Heart left ventricle (tissue), 16 donors: ENCODE data around the gene APOBEC3F. TPM values are rescaled to one million over a fixed set of nuclear protein-coding genes. Genes with fewer than 3 reads are reported as not detected.

ENCODE experiments used
- ATAC-seq, 4 donors: fragments of 200-7000 bp; cut with Tn5 transposase; one replicate each; pipeline ENCODE4 v1.9.1; 2020 to 2022; ENCODE audit warnings: moderate library complexity in 4 of 4, mild to moderate bottlenecking in 3 of 4, moderate number of reproducible peaks in 1 of 4
- DNase-seq, 5 donors: peaks; one replicate each; pipeline ENCODE4 v3.0.0-alpha.2; 2020
- H3K27ac ChIP-seq, 12 donors: fragments of 200-600 bp; sonication (generic) in 4 of 12; one replicate each; pipeline versions ENCODE4 v1.5.0 to v1.8.0; 2016 to 2022; ENCODE audit warnings: mild to moderate bottlenecking in 2 of 12
- H3K27me3 ChIP-seq, 9 donors: fragments of 200-600 bp; sonication (generic) in 2 of 9; one replicate each; pipeline versions ENCODE4 v1.5.1 to v1.8.0; 2016 to 2022; ENCODE audit warnings: mild to moderate bottlenecking in 3 of 9
- H3K36me3 ChIP-seq, 9 donors: fragments of 200-600 bp; sonication (generic) in 2 of 9; one replicate each; pipeline versions ENCODE4 v1.5.0 to v1.8.0; 2018 to 2022; ENCODE audit warnings: mild to moderate bottlenecking in 2 of 9
- H3K4me1 ChIP-seq, 12 donors: fragments of 200-600 bp; sonication (generic) in 4 of 12; one replicate each; pipeline versions ENCODE4 v1.5.0 to v1.8.0; 2016 to 2022; ENCODE audit warnings: mild to moderate bottlenecking in 3 of 12
- H3K4me3 ChIP-seq, 12 donors: fragments of 200-600 bp; sonication (generic) in 4 of 12; one replicate each; pipeline versions ENCODE4 v1.5.0 to v1.8.0; 2017 to 2022; ENCODE audit warnings: mild to moderate bottlenecking in 9 of 12, moderate library complexity in 4 of 12
- H3K9me3 ChIP-seq, 12 donors: fragments of 200-600 bp; sonication (generic) in 4 of 12; one replicate each; pipeline versions ENCODE4 v1.5.0 to v1.8.0; 2016 to 2022; ENCODE audit warnings: mild to moderate bottlenecking in 1 of 12
- CTCF ChIP-seq, 12 donors: fragments of 200-600 bp; sonication (generic) in 4 of 12; IDR thresholded peaks; one replicate each; pipeline versions ENCODE4 v1.5.0 to v1.8.0; 2018 to 2022; ENCODE audit warnings: antibody characterized with exemption in 12 of 12, mild to moderate bottlenecking in 5 of 12
- POLR2A ChIP-seq, 2 donors: fragments of 450-650 bp; IDR thresholded peaks; one replicate each; pipeline ENCODE4 v1.6.1; 2017; ENCODE audit warnings: antibody characterized with exemption in 2 of 2, mild to moderate bottlenecking in 2 of 2, moderate library complexity in 2 of 2
- WGBS, 4 donors: extraction: QIAGEN DNeasy Blood & Tissue Kit in 2 of 4; methylation state at CpG; one replicate each; pipeline versions ENCODE4 v1.1.5 to v1.1.7; 2013 to 2018; 5-methylcytosine and 5-hydroxymethylcytosine counted together
- intact Hi-C, 10 donors: fragments of 100-400 bp; cut with DNase I; formaldehyde crosslinking; loops; one replicate each; pipeline versions ENCODE4 v1.11.1 to v1.14.2; 2022
- polyA plus RNA-seq, 2 donors: library from polyadenylated mRNA; stranded (reverse); fragments of 200-250 nt; gene quantifications; one replicate each; pipeline ENCODE4 v1.2.3, GENCODE V29; 2013
- total RNA-seq, 9 donors: library from RNA; depleted of rRNA in 2 of 9; stranded (reverse); fragments of >200 nt in 2 of 9; fragmentation: NEBNext Ultra II Directional in 3 of 9; extraction: Animal tissue kit (Norgen Biotek cat#: 25700) in 3 of 9; gene quantifications; one replicate each; pipeline versions ENCODE4 v1.1.0 to v1.2.4, GENCODE V29; 2016 to 2023
- donor health status: ischemic (EF 13 %, LVEDD 7.1; RV severe dilation, severe dysfunction).
- donor health status: healthy with polysubstance abuse.
- donor health status: DM: no; HTN: yes; CAD: no.
- donor health status: DM: no; HTN: no; CAD: no.
- donor health status: ischemic (EF 25% LVEDD 6.9; RV normal size, moderate dysfunction).
- donor health status: ischemic (EF 25% LVEDD 5.7; RV mildly dilated, moderate dysfunction).
- donor health status: healthy.
- donor health status: DM: yes; HTN: yes; CAD: no.
- donor health status: ischemic (EF 35%, LVEDD 5.7; RV mildly dilated, moderate dysfunction).
- donor health status: nonischemic (EF 11% LVEDD 7.7; RV severe dilation, severe dysfunction).
- donor health status: DM: yes; HTN: yes; CAD: no.
- donor health status: PGD.
- donor health status: ischemic (EF 29% LVEDD 5.4; RV normal size, mild dysfunction).
- donor health status: nonischemic (EF 23%, LVEDD 6.1; RV moderate dilation, normal function).

Gene APOBEC3F
- total and polyA plus RNA-seq, 11 donors = 1.2 to 18.2 (median 4.3) TPM

- DNase-seq (no peak), ATAC-seq (no peak)
- intact Hi-C loops = no loop called here
- WGBS, 4 donors = 88 to 94% (median 91%) methylated on average over 12 of the region's 12 CpGs
- Histone ChIP-seq H3K9me3 (no peaks in the 10 kb centered on the region), H3K27ac (no peak overlapping the region), H3K4me1 (peaks cover 0 to 14% (median 7%) of the 10 kb centered on the region in 12 donors), H3K36me3 (peaks cover 0 to 33% (median 5%) of the 10 kb centered on the region in 9 donors), H3K4me3 (peak overlapping the region in 1 of 12 donors; percentile 10), H3K27me3 (no peaks in the 10 kb centered on the region)
- no peak for TF ChIP-seq POLR2A (IDR thresholded peaks at IDR 0.05)
- no peak for TF ChIP-seq CTCF (IDR thresholded peaks at IDR 0.05)
Observed at GRCh38 chr22:39081016-39081415, 40.4 kb downstream of the APOBEC3F start.

GRCh38 chr22:39081598-39081997, 40.9 kb downstream of the APOBEC3F start:
- 86 to 88% (median 86%) methylated on average over 8 of the region's 8 CpGs for WGBS, 4 donors
- no peaks in the 10 kb centered on the region for H3K27me3 ChIP-seq
- TF ChIP-seq POLR2A (IDR thresholded peaks at IDR 0.05) = no peak
- TF ChIP-seq CTCF (IDR thresholded peaks at IDR 0.05) = no peak
- DNase-seq (no peak), ATAC-seq (no peak)
- H3K4me1 ChIP-seq = peaks cover 0 to 14% (median 7%) of the 10 kb centered on the region in 12 donors
- intact Hi-C loops = no loop called here
- H3K9me3 ChIP-seq = no peaks in the 10 kb centered on the region
- H3K36me3 ChIP-seq = peaks cover 0 to 37% (median 5%) of the 10 kb centered on the region in 9 donors
- no peak overlapping the region for H3K27ac ChIP-seq
- no peak overlapping the region for H3K4me3 ChIP-seq

- no peak for ATAC-seq
- TF ChIP-seq POLR2A (IDR thresholded peaks at IDR 0.05) (no peak), CTCF (IDR thresholded peaks at IDR 0.05) (no peak)
- intact Hi-C loops = no loop called here
- DNase-seq = no peak
- peaks cover 0 to 38% (median 5%) of the 10 kb centered on the region in 9 donors for H3K36me3 ChIP-seq
- H3K27me3 ChIP-seq = no peaks in the 10 kb centered on the region
- no peak overlapping the region for H3K4me3 ChIP-seq
- no peak overlapping the region for H3K27ac ChIP-seq
- 83 to 86% (median 85%) methylated on average over 12 to 14 of the region's 14 CpGs for WGBS, 4 donors
- peaks cover 0 to 9% (median 0%) of the 10 kb centered on the region in 12 donors for H3K4me1 ChIP-seq
- H3K9me3 ChIP-seq = no peaks in the 10 kb centered on the region
Observed at GRCh38 chr22:39083212-39084165, 42.8 kb downstream of the APOBEC3F start.

- intact Hi-C loops = no loop called here
- TF ChIP-seq CTCF (IDR thresholded peaks at IDR 0.05) (no peak), POLR2A (IDR thresholded peaks at IDR 0.05) (no peak)
- DNase-seq = no peak
Observed at GRCh38 chr22:39084666-39085065, 44.0 kb downstream of the APOBEC3F start.

More at GRCh38 chr22:39084666-39085065, 44.0 kb downstream of the APOBEC3F start:
- Histone ChIP-seq H3K36me3 (peaks cover 0 to 38% (median 5%) of the 10 kb centered on the region in 9 donors), H3K27ac (no peak overlapping the region), H3K9me3 (no peaks in the 10 kb centered on the region), H3K4me1 (peaks cover 0 to 11% (median 0%) of the 10 kb centered on the region in 12 donors), H3K4me3 (no peak overlapping the region), H3K27me3 (no peaks in the 10 kb centered on the region)
- 90 to 98% (median 95%) methylated on average over 7 to 8 of the region's 8 CpGs for WGBS, 4 donors
- no peak for ATAC-seq
